Gastroesophageal sphincter (tissue), 4 donors: ENCODE measurements around the gene ANKRD55. TPM values are rescaled to one million over a fixed set of nuclear protein-coding genes. Genes with fewer than 3 reads are reported as not detected.
"Not testable (repeated sequence)": the region's sequence is repeated elsewhere in the genome, so short reads cannot be mapped to it uniquely, and the experiment has no call there.

Experiments
- ATAC-seq: fragments of 150-250 bp; one replicate; pipeline ENCODE4 v1.9.1; 2016; ENCODE audit warnings: mild to moderate bottlenecking, moderate library complexity
- H3K27ac ChIP-seq, 4 donors: fragments of 200-600 bp; sonication (generic) in 3 of 4; 1 replicate in 3 of 4; 2 replicates in 1 of 4; pipeline ENCODE4 v1.5.1; 2016 to 2019
- H3K27me3 ChIP-seq: fragments of 200-600 bp; sonication (generic); one replicate; pipeline ENCODE4 v1.5.1; 2019
- H3K36me3 ChIP-seq, 2 donors: fragments of 200-600 bp; sonication (generic); one replicate each; pipeline ENCODE4 v1.5.1; 2019; ENCODE audit warnings: control low read depth in 1 of 2
- H3K4me1 ChIP-seq, 3 donors: fragments of 200-600 bp; sonication (generic); 1 replicate in 2 of 3; 2 replicates in 1 of 3; pipeline ENCODE4 v1.5.1; 2016 to 2019; ENCODE audit warnings: control low read depth in 2 of 3
- H3K4me3 ChIP-seq, 2 donors: fragments of 200-600 bp; sonication (generic); one replicate each; pipeline ENCODE4 v1.5.1; 2019; ENCODE audit warnings: mild to moderate bottlenecking in 1 of 2, moderate library complexity in 1 of 2
- H3K9me3 ChIP-seq, 3 donors: fragments of 200-600 bp; sonication (generic); one replicate each; pipeline ENCODE4 v1.5.1; 2017 to 2019; ENCODE audit warnings: control low read depth in 2 of 3
- EP300 ChIP-seq: sonication (generic); formaldehyde crosslinking; IDR thresholded peaks from one replicate; pipeline ENCODE4 v1.6.1; 2017; ENCODE audit warnings: antibody characterized with exemption, mild to moderate bottlenecking
- POLR2A ChIP-seq, 2 donors: fragments of 450-650 bp; IDR thresholded peaks; one replicate each; pipeline ENCODE4 v1.6.1; 2017; ENCODE audit warnings: antibody characterized with exemption in 2 of 2, mild to moderate bottlenecking in 2 of 2, moderate library complexity in 1 of 2
- POLR2AphosphoS5 ChIP-seq: sonication (generic); formaldehyde crosslinking; IDR thresholded peaks from one replicate; pipeline ENCODE4 v1.6.1; 2017; ENCODE audit warnings: antibody characterized with exemption
- WGBS, 2 donors: methylation state at CpG; one replicate each; pipeline ENCODE4 v1.1.5; 2018; ENCODE audit warnings: low coverage in 1 of 2; 5-methylcytosine and 5-hydroxymethylcytosine counted together
- total RNA-seq, 4 donors: library from RNA; depleted of rRNA; stranded (reverse); fragments of >200 nt; gene quantifications; one replicate each; pipeline ENCODE4 v1.1.0, GENCODE V29; 2016
- TF ChIP-seq, protein P1 (sequence below), 4 experiments: fragments of 200-600 bp in 2 of 4; fragments of 450-650 bp in 2 of 4; sonication (generic) in 1 of 4; IDR thresholded peaks; one replicate each; pipeline ENCODE4 v1.5.1; 2017 to 2019; ENCODE audit warnings: antibody characterized with exemption in 4 of 4, mild to moderate bottlenecking in 2 of 4, moderate library complexity in 2 of 4

ANKRD55 gene
- total RNA-seq, 4 donors from 2014 or later = 0.27 TPM; not detected in 3

- no peaks in the 10 kb centered on the region for H3K9me3 ChIP-seq
- TF ChIP-seq POLR2AphosphoS5 = no peak
- TF ChIP-seq, protein P1, sequence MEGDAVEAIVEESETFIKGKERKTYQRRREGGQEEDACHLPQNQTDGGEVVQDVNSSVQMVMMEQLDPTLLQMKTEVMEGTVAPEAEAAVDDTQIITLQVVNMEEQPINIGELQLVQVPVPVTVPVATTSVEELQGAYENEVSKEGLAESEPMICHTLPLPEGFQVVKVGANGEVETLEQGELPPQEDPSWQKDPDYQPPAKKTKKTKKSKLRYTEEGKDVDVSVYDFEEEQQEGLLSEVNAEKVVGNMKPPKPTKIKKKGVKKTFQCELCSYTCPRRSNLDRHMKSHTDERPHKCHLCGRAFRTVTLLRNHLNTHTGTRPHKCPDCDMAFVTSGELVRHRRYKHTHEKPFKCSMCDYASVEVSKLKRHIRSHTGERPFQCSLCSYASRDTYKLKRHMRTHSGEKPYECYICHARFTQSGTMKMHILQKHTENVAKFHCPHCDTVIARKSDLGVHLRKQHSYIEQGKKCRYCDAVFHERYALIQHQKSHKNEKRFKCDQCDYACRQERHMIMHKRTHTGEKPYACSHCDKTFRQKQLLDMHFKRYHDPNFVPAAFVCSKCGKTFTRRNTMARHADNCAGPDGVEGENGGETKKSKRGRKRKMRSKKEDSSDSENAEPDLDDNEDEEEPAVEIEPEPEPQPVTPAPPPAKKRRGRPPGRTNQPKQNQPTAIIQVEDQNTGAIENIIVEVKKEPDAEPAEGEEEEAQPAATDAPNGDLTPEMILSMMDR (IDR thresholded peaks at IDR 0.05) = peak in 2 of 4 experiments; percentile 35 to 57
- no peak for TF ChIP-seq POLR2A (IDR thresholded peaks at IDR 0.05)
- 63 to 74% methylated on average over 3 to 4 of the region's 5 CpGs for WGBS, 2 donors
- H3K4me1 ChIP-seq = peaks cover 0 to 2% (median 0%) of the 10 kb centered on the region in 3 donors
- no peaks in the 10 kb centered on the region for H3K36me3 ChIP-seq
- no peak overlapping the region for H3K4me3 ChIP-seq
- ATAC-seq = no peak
- H3K27ac ChIP-seq = no peak overlapping the region
- no peaks in the 10 kb centered on the region for H3K27me3 ChIP-seq
These were observed 31.4 kb upstream of the ANKRD55 start for GRCh38 chr5:56264417-56265025.

DNA sequence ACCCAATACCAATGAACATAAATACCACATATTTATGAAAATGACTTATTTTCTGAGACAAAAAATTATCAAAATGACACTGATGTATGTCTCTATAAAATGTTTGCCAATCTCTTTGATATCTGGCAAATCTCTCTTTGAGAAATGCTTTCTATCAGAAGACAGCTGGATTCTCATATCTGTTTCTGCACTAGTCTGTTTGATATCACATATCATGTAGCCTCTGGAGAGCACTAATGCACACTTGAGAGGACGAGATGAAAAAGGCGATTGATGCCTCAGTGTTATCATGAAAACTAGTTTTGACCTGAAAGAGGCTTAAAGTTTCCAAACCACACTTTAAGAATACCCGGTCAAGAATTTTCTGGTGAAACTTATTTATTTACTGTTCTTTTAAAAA lies 29.1 kb upstream of the ANKRD55 start:
- no peaks in the 10 kb centered on the region for H3K36me3 ChIP-seq
- no peaks in the 10 kb centered on the region for H3K4me1 ChIP-seq
- WGBS, 2 donors = 87 to 96% methylated on average over 3 of the region's 3 CpGs
- no peak overlapping the region for H3K27ac ChIP-seq
- H3K27me3 ChIP-seq = no peaks in the 10 kb centered on the region
- ATAC-seq = no peak
- TF ChIP-seq POLR2AphosphoS5 (no peak), POLR2A (IDR thresholded peaks at IDR 0.05) (no peak), EP300 (no peak)
- TF ChIP-seq, protein P1 (IDR thresholded peaks at IDR 0.05) = no peak
- H3K9me3 ChIP-seq = no peaks in the 10 kb centered on the region
- H3K4me3 ChIP-seq = no peak overlapping the region

DNA sequence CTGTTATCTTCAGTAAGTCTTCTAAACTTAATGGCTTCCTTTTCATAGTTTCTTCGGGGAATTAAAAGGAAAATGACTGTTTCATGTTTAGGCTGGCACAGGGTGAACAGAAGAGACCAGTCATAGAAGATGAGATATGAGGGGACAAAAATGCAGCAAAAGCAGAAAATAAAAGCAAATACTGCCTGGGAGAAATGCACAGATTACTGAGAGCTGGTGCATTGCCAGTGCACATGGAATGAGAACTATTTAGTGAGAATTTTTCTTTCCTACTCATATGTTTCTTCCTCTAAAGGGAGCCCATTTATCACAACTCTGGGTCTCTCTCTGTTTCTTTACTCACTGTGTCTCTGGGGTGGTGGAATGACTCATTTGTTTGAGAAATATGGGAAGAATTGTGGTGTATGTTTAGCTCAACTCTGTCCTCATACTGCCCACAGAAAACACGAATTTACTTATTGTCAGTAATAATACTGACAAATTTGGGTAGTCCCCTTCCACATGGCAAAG lies 25.9 kb upstream of the ANKRD55 start:
- Histone ChIP-seq H3K27me3 (no peaks in the 10 kb centered on the region), H3K4me3 (no peak overlapping the region), H3K27ac (no peak overlapping the region), H3K36me3 (no peaks in the 10 kb centered on the region), H3K4me1 (no peaks in the 10 kb centered on the region), H3K9me3 (no peaks in the 10 kb centered on the region)
- TF ChIP-seq POLR2A (IDR thresholded peaks at IDR 0.05) = no peak
- TF ChIP-seq POLR2AphosphoS5 = no peak
- TF ChIP-seq, protein P1 (IDR thresholded peaks at IDR 0.05) = no peak
- no peak for TF ChIP-seq EP300
- WGBS, 2 donors = 10 to 48% methylated on average over 2 of the region's 2 CpGs
- ATAC-seq = peak; percentile 85

DNA sequence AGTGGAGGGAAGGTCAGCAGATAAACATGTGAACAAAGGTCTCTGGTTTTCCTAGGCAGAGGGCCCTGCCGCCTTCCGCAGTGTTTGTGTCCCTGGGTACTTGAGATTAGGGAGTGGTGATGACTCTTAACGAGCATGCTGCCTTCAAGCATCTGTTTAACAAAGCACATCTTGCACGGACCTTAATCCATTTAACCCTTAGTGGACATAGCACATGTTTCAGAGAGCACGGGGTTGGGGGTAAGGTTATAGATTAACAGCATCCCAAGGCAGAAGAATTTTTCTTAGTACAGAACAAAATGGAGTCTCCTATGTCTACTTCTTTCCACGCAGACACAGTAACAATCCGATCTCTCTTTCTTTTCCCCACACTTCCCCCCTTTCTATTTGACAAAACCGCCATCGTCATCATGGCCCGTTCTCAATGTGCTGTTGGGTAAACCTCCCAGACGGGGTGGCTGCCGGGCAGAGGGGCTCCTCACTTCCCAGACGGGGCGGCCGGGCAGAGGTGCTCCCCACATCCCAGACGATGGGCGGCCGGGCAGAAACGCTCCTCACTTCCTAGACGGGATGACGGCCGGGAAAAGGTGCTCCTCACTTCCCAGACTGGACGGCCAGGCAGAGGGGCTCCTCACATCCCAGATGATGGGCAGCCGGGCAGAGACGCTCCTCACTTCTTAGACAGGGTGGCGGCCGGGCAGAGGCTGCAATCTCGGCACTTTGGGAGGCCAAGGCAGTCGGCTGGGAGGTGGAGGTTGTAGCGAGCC lies 24.8 kb upstream of the ANKRD55 start:
- H3K27me3 ChIP-seq, ATAC-seq, H3K4me3 ChIP-seq, H3K36me3 ChIP-seq, H3K27ac ChIP-seq, H3K9me3 ChIP-seq, H3K4me1 ChIP-seq: not testable (repeated sequence)
- WGBS, 2 donors = 10 to 40% methylated on average over 1 to 2 of the region's 30 CpGs

- H3K27ac ChIP-seq = no peak overlapping the region
- H3K9me3 ChIP-seq = no peaks in the 10 kb centered on the region
- no peak overlapping the region for H3K4me3 ChIP-seq
- TF ChIP-seq POLR2AphosphoS5 (no peak), EP300 (no peak)
- TF ChIP-seq, protein P1 (IDR thresholded peaks at IDR 0.05) = no peak
- ATAC-seq = no peak
- H3K4me1 ChIP-seq = no peaks in the 10 kb centered on the region
- no peaks in the 10 kb centered on the region for H3K36me3 ChIP-seq
- no peaks in the 10 kb centered on the region for H3K27me3 ChIP-seq
These were observed 23.9 kb upstream of the ANKRD55 start for GRCh38 chr5:56257010-56257409.
